ENCODE results near the gene AMDHD1. TPM values are rescaled to one million over a fixed set of nuclear protein-coding genes. Genes with fewer than 3 reads are reported as not detected.

Gene AMDHD1
- total and polyA plus RNA-seq, 2 donors (not counting 1 experiment from before 2014, with no cell fraction given), result 0.08 to 0.33 TPM

- no peak for DNase-seq (ENCODE audit: low read depth in 2 of 2)
- H3K9ac ChIP-seq (ENCODE audit: insufficient read depth, low read length), result no peak overlapping the region
- no peak overlapping the region for H3K27ac ChIP-seq (ENCODE audit: insufficient read depth, low read length)
- H3K36me3 ChIP-seq (ENCODE audit: control insufficient read depth, insufficient read depth, low read length), result no peaks in the 10 kb centered on the region
- no peaks in the 10 kb centered on the region for H3K4me1 ChIP-seq (ENCODE audit: control insufficient read depth, extremely low read depth, insufficient read depth, low read length)
- TF ChIP-seq CTCF (conservative IDR thresholded peaks at IDR 0.05 in 1 of 2, IDR thresholded peaks at IDR 0.05 in 1 of 2; ENCODE audit: low read depth in 1 of 2, low read length in 2 of 2), result no peak
- TF ChIP-seq EZH2 (IDR thresholded peaks at IDR 0.05; ENCODE audit: low read length, missing control alignments), result no peak
- H3K4me2 ChIP-seq (ENCODE audit: extremely low read depth, insufficient read depth, low read length), result no peak overlapping the region
- H3K79me2 ChIP-seq (ENCODE audit: control insufficient read depth, insufficient read depth, low read length), result no peaks in the 10 kb centered on the region
- no peak overlapping the region for H2AFZ ChIP-seq (ENCODE audit: low read length)
- no peaks in the 10 kb centered on the region for H3K9me3 ChIP-seq (ENCODE audit: control insufficient read depth, insufficient read depth, low read depth, low read length)
- H3K4me3 ChIP-seq (replicated peaks in 1 of 4; ENCODE audit: control extremely low read depth in 1 of 4, insufficient read depth in 1 of 4, low read depth in 3 of 4, low read length in 4 of 4), result no peak overlapping the region
- peaks cover 3% of the 10 kb centered on the region for H3K27me3 ChIP-seq (ENCODE audit: control insufficient read depth, insufficient read depth, low read length)
- H4K20me1 ChIP-seq (ENCODE audit: control insufficient read depth, extremely low read depth, insufficient read depth, low read length), result no peaks in the 10 kb centered on the region
Measured at GRCh38 chr12:95975491-95975890, 32.4 kb downstream of the AMDHD1 start.

GRCh38 chr12:95976416-95976832 lies 33.3 kb downstream of the AMDHD1 start:
- no peak overlapping the region for H3K4me3 ChIP-seq (replicated peaks in 1 of 4; ENCODE audit: control extremely low read depth in 1 of 4, insufficient read depth in 1 of 4, low read depth in 3 of 4, low read length in 4 of 4)
- DNase-seq (ENCODE audit: low read depth in 2 of 2), result peak; percentile 36 to 39
- no peak for TF ChIP-seq EZH2 (IDR thresholded peaks at IDR 0.05; ENCODE audit: low read length, missing control alignments)
- TF ChIP-seq CTCF (conservative IDR thresholded peaks at IDR 0.05 in 1 of 2, IDR thresholded peaks at IDR 0.05 in 1 of 2; ENCODE audit: low read depth in 1 of 2, low read length in 2 of 2), result no peak
- no peaks in the 10 kb centered on the region for H3K79me2 ChIP-seq (ENCODE audit: control insufficient read depth, insufficient read depth, low read length)
- peaks cover 3% of the 10 kb centered on the region for H3K27me3 ChIP-seq (ENCODE audit: control insufficient read depth, insufficient read depth, low read length)
- no peaks in the 10 kb centered on the region for H4K20me1 ChIP-seq (ENCODE audit: control insufficient read depth, extremely low read depth, insufficient read depth, low read length)
- H2AFZ ChIP-seq (ENCODE audit: low read length), result no peak overlapping the region
- no peak overlapping the region for H3K4me2 ChIP-seq (ENCODE audit: extremely low read depth, insufficient read depth, low read length)
- no peaks in the 10 kb centered on the region for H3K9me3 ChIP-seq (ENCODE audit: control insufficient read depth, insufficient read depth, low read depth, low read length)
- no peak overlapping the region for H3K27ac ChIP-seq (ENCODE audit: insufficient read depth, low read length)
- H3K4me1 ChIP-seq (ENCODE audit: control insufficient read depth, extremely low read depth, insufficient read depth, low read length), result no peaks in the 10 kb centered on the region
- H3K9ac ChIP-seq (ENCODE audit: insufficient read depth, low read length), result no peak overlapping the region
- no peaks in the 10 kb centered on the region for H3K36me3 ChIP-seq (ENCODE audit: control insufficient read depth, insufficient read depth, low read length)

- H3K4me2 ChIP-seq (ENCODE audit: extremely low read depth, insufficient read depth, low read length), result no peak overlapping the region
- DNase-seq (ENCODE audit: low read depth in 2 of 2), result no peak
- no peak overlapping the region for H3K4me3 ChIP-seq (replicated peaks in 1 of 4; ENCODE audit: control extremely low read depth in 1 of 4, insufficient read depth in 1 of 4, low read depth in 3 of 4, low read length in 4 of 4)
- no peak overlapping the region for H3K27ac ChIP-seq (ENCODE audit: insufficient read depth, low read length)
- H4K20me1 ChIP-seq (ENCODE audit: control insufficient read depth, extremely low read depth, insufficient read depth, low read length), result no peaks in the 10 kb centered on the region
- H3K27me3 ChIP-seq (ENCODE audit: control insufficient read depth, insufficient read depth, low read length), result peaks cover 3% of the 10 kb centered on the region
- TF ChIP-seq CTCF (conservative IDR thresholded peaks at IDR 0.05 in 1 of 2, IDR thresholded peaks at IDR 0.05 in 1 of 2; ENCODE audit: low read depth in 1 of 2, low read length in 2 of 2) (no peak), EZH2 (IDR thresholded peaks at IDR 0.05; ENCODE audit: low read length, missing control alignments) (no peak)
- no peaks in the 10 kb centered on the region for H3K36me3 ChIP-seq (ENCODE audit: control insufficient read depth, insufficient read depth, low read length)
- H3K4me1 ChIP-seq (ENCODE audit: control insufficient read depth, extremely low read depth, insufficient read depth, low read length), result no peaks in the 10 kb centered on the region
- no peak overlapping the region for H3K9ac ChIP-seq (ENCODE audit: insufficient read depth, low read length)
- H3K79me2 ChIP-seq (ENCODE audit: control insufficient read depth, insufficient read depth, low read length), result no peaks in the 10 kb centered on the region
- no peaks in the 10 kb centered on the region for H3K9me3 ChIP-seq (ENCODE audit: control insufficient read depth, insufficient read depth, low read depth, low read length)
- H2AFZ ChIP-seq (ENCODE audit: low read length), result no peak overlapping the region
Measured at GRCh38 chr12:95977764-95978305, 34.7 kb downstream of the AMDHD1 start.

Measured in fibroblast of lung (primary cell).